H9 (cell line): ENCODE results near the gene NDUFB4. TPM values are rescaled to one million over a fixed set of nuclear protein-coding genes. Genes with fewer than 3 reads are reported as not detected.

Experiments
- DNase-seq: peaks from one replicate; pipeline ENCODE4 v3.0.0-alpha.2; 2017
- H2AFZ ChIP-seq: one replicate; pipeline ENCODE4 v1.6.1; 2013; ENCODE audit warnings: mild to moderate bottlenecking, low read length, control low read depth, moderate library complexity
- H2AK5ac ChIP-seq: 2 replicates; pipeline ENCODE4 v1.6.1; 2013; ENCODE audit warnings: low read length, control low read depth, mixed read lengths; ENCODE audit not compliant: insufficient read length
- H2BK120ac ChIP-seq: one replicate; pipeline ENCODE4 v1.6.1; 2013; ENCODE audit warnings: low read depth, mild to moderate bottlenecking, low read length, control low read depth, inconsistent platforms; ENCODE audit not compliant: poor library complexity, severe bottlenecking
- H2BK12ac ChIP-seq: 2 replicates; pipeline ENCODE4 v1.6.1; 2013; ENCODE audit warnings: low read length, control low read depth, mixed read lengths, low read depth; ENCODE audit not compliant: insufficient read length
- H2BK15ac ChIP-seq: 2 replicates; pipeline ENCODE4 v1.6.1; 2013; ENCODE audit warnings: low read depth, low read length, control low read depth
- H2BK20ac ChIP-seq: one replicate; pipeline ENCODE4 v1.6.1; 2013; ENCODE audit warnings: low read depth, mild to moderate bottlenecking, low read length, control low read depth, inconsistent platforms; ENCODE audit not compliant: poor library complexity, severe bottlenecking
- H2BK5ac ChIP-seq: 2 replicates; pipeline ENCODE4 v1.6.1; 2013; ENCODE audit warnings: low read length, control low read depth, mixed read lengths; ENCODE audit not compliant: insufficient read length
- H3K14ac ChIP-seq: 2 replicates; pipeline ENCODE4 v1.6.1; 2013; ENCODE audit warnings: low read length, control low read depth; ENCODE audit not compliant: insufficient read depth
- H3K18ac ChIP-seq: 2 replicates; pipeline ENCODE4 v1.6.1; 2013; ENCODE audit warnings: low read depth, mild to moderate bottlenecking, mixed read lengths, low read length, control low read depth; ENCODE audit not compliant: insufficient read length
- H3K23ac ChIP-seq: 2 replicates; pipeline ENCODE4 v1.6.1; 2013; ENCODE audit warnings: low read length, control low read depth, mixed read lengths, low read depth; ENCODE audit not compliant: insufficient read length
- H3K23me2 ChIP-seq: 2 replicates; pipeline ENCODE4 v1.6.1; 2013; ENCODE audit warnings: low read depth, mild to moderate bottlenecking, mixed read lengths, low read length, control low read depth; ENCODE audit not compliant: insufficient read length, poor library complexity, severe bottlenecking
- H3K27ac ChIP-seq: 2 replicates; pipeline ENCODE4 v1.5.1; 2013; ENCODE audit warnings: low read length, control low read depth, mixed read lengths, low read depth; ENCODE audit not compliant: insufficient read length
- H3K27me3 ChIP-seq: 2 replicates; pipeline ENCODE4 v1.6.1; 2013; ENCODE audit warnings: low read length, control low read depth, inconsistent platforms; ENCODE audit not compliant: insufficient read depth
- H3K4ac ChIP-seq: 2 replicates; pipeline ENCODE4 v1.6.1; 2013; ENCODE audit warnings: low read depth, mild to moderate bottlenecking, control low read depth, inconsistent platforms, low read length, moderate library complexity
- H3K4me1 ChIP-seq: 2 replicates; pipeline ENCODE4 v1.6.1; 2013; ENCODE audit warnings: low read length, control low read depth, inconsistent platforms; ENCODE audit not compliant: insufficient read depth
- H3K4me2 ChIP-seq: 2 replicates; pipeline ENCODE4 v1.6.1; 2013; ENCODE audit warnings: low read length, control low read depth, mixed read lengths; ENCODE audit not compliant: insufficient read length, insufficient read depth
- H3K56ac ChIP-seq: 2 replicates; pipeline ENCODE4 v1.6.1; 2013; ENCODE audit warnings: low read depth, mild to moderate bottlenecking, mixed read lengths, low read length, control low read depth; ENCODE audit not compliant: insufficient read length
- H3K79me1 ChIP-seq: 2 replicates; pipeline ENCODE4 v1.6.1; 2013; ENCODE audit warnings: low read depth, mild to moderate bottlenecking, moderate library complexity, low read length, control low read depth, inconsistent platforms; ENCODE audit not compliant: insufficient read depth, poor library complexity, severe bottlenecking
- H3K79me2 ChIP-seq: 2 replicates; pipeline ENCODE4 v1.6.1; 2013; ENCODE audit warnings: low read length, control low read depth, inconsistent platforms; ENCODE audit not compliant: insufficient read depth
- H3K9ac ChIP-seq: 2 replicates; pipeline ENCODE4 v1.6.1; 2013; ENCODE audit warnings: low read length, control low read depth, mixed read lengths; ENCODE audit not compliant: insufficient read length; ENCODE audit errors: extremely low read depth
- H3K9me3 ChIP-seq: one replicate; pipeline ENCODE4 v1.6.1; 2013; ENCODE audit warnings: low read depth, low read length, inconsistent platforms; ENCODE audit not compliant: control insufficient read depth
- H3T11ph ChIP-seq: one replicate; pipeline ENCODE4 v1.6.1; 2013; ENCODE audit warnings: mild to moderate bottlenecking, low read length, control low read depth, inconsistent platforms
- H4K20me1 ChIP-seq: one replicate; pipeline ENCODE4 v1.6.1; 2013; ENCODE audit not compliant: control insufficient read depth, insufficient read length, insufficient read depth
- H4K5ac ChIP-seq: 2 replicates; pipeline ENCODE4 v1.6.1; 2013; ENCODE audit warnings: low read depth, mild to moderate bottlenecking, mixed read lengths, low read length, control low read depth; ENCODE audit not compliant: insufficient read length
- H4K8ac ChIP-seq: replicated peaks from 2 replicates; pipeline ENCODE4 v1.6.1; 2013; ENCODE audit warnings: low read length, control low read depth, mixed read lengths, low read depth; ENCODE audit not compliant: insufficient read length
- H4K91ac ChIP-seq: 2 replicates; pipeline ENCODE4 v1.6.1; 2013; ENCODE audit warnings: low read depth, mild to moderate bottlenecking, moderate library complexity, mixed read lengths, low read length, control low read depth; ENCODE audit not compliant: insufficient read length
- H3K27ac Mint-ChIP-seq, 3 experiments: 2 replicates in 2 of 3; 3 replicates in 1 of 3; pipeline ENCODE4 v1.8.0; 2020 to 2021; ENCODE audit warnings: mixed read lengths in 3 of 3, mild to moderate bottlenecking in 1 of 3, moderate library complexity in 1 of 3
- H3K27me3 Mint-ChIP-seq: 2 replicates; pipeline ENCODE4 v1.8.0; 2021; ENCODE audit warnings: low read depth, mild to moderate bottlenecking, moderate library complexity, mixed read lengths
- H3K36me3 Mint-ChIP-seq, 3 experiments: 2 replicates in 2 of 3; 3 replicates in 1 of 3; pipeline ENCODE4 v1.8.0; 2020 to 2021; ENCODE audit warnings: low read depth in 3 of 3, mixed read lengths in 3 of 3; ENCODE audit not compliant: insufficient read depth in 1 of 3
- H3K4me1 Mint-ChIP-seq, 2 experiments: 2 replicates each; pipeline ENCODE4 v1.8.0; 2020; ENCODE audit warnings: mixed read lengths in 2 of 2
- H3K4me3 Mint-ChIP-seq, 2 experiments: 2 replicates in 1 of 2; 3 replicates in 1 of 2; pipeline ENCODE4 v1.8.0; 2020 to 2021; ENCODE audit warnings: mild to moderate bottlenecking in 2 of 2, mixed read lengths in 2 of 2, moderate library complexity in 1 of 2
- H3K9me3 Mint-ChIP-seq, 2 experiments: 2 replicates in 1 of 2; 3 replicates in 1 of 2; pipeline ENCODE4 v1.8.0; 2020; ENCODE audit warnings: mild to moderate bottlenecking in 2 of 2, mixed read lengths in 2 of 2, moderate library complexity in 1 of 2
- CTCF ChIP-seq: fragments of 200-600 bp; sonication (generic); conservative IDR thresholded peaks from 3 replicates; pipeline ENCODE4 v1.8.0; 2021; ENCODE audit warnings: antibody characterized with exemption, mild to moderate bottlenecking
- total RNA-seq: library from RNA; stranded (reverse); gene quantifications from 2 replicates; pipeline ENCODE4 v1.2.1, GENCODE V29; 2021

The NDUFB4 gene
- total RNA-seq, 1 experiment from 2014 or later, result 217 TPM

DNA sequence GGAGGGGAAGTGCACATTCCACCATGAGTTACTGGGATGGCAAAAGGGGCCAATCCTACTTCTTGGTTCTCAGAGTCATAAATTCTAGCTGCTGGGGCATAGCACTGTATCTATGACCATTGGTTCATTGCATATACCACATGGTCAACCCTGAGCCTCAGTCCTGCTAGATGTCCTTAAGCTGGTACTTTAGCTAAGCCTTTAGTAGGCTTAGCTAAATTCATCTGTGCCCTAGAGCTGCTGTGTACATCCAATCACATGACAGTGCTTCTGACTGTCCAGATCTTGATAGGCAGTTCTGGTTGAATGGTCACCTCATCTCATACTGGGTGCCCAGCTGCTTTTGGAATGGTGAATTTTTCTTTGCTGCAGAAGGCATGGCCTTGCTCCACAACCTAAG lies 8.2 kb downstream of the NDUFB4 start:
- H3K56ac ChIP-seq, result no peak overlapping the region
- Mint-ChIP-seq H3K27me3 (no peaks in the 10 kb centered on the region), H3K4me3 (no peak overlapping the region), H3K9me3 (no peaks in the 10 kb centered on the region), H3K27ac (no peak overlapping the region), H3K4me1 (peaks cover 3 to 5% of the 10 kb centered on the region in 2 experiments), H3K36me3 (peaks cover 6 to 23% (median 21%) of the 10 kb centered on the region in 3 experiments; a peak in 6 of 7 replicates)
- H3K9me3 ChIP-seq, result no peaks in the 10 kb centered on the region
- H2BK15ac ChIP-seq, result no peak overlapping the region
- H3K4me2 ChIP-seq, result no peak overlapping the region
- no peak for TF ChIP-seq CTCF
- no peak overlapping the region for H3K18ac ChIP-seq
- H3K27me3 ChIP-seq, result no peaks in the 10 kb centered on the region
- H3K4me1 ChIP-seq, result no peaks in the 10 kb centered on the region
- no peaks in the 10 kb centered on the region for H3K79me1 ChIP-seq
- H2BK120ac ChIP-seq, result no peak overlapping the region
- H3K23ac ChIP-seq, result no peak overlapping the region
- no peak overlapping the region for H3K4ac ChIP-seq
- no peaks in the 10 kb centered on the region for H3K79me2 ChIP-seq
- H4K91ac ChIP-seq, result no peak overlapping the region
- no peak for DNase-seq
- H3K23me2 ChIP-seq, result no peaks in the 10 kb centered on the region
- no peak overlapping the region for H4K8ac ChIP-seq
- no peak overlapping the region for H2BK20ac ChIP-seq
- H3T11ph ChIP-seq, result no peak overlapping the region
- no peak overlapping the region for H4K5ac ChIP-seq
- no peak overlapping the region for H2BK12ac ChIP-seq
- H4K20me1 ChIP-seq, result no peaks in the 10 kb centered on the region
- no peak overlapping the region for H3K27ac ChIP-seq
- H3K9ac ChIP-seq, result no peak overlapping the region
- H2AFZ ChIP-seq, result no peak overlapping the region
- H2AK5ac ChIP-seq, result no peak overlapping the region
- no peak overlapping the region for H3K14ac ChIP-seq
- H2BK5ac ChIP-seq, result no peak overlapping the region
